Chondrocyte (in vitro differentiated cells): ENCODE data around the gene LGMN. TPM values are rescaled to one million over a fixed set of nuclear protein-coding genes. Genes with fewer than 3 reads are reported as not detected.

Source experiments
- DNase-seq: peaks from one replicate; pipeline ENCODE4 v3.0.0; 2021; ENCODE audit warnings: mixed read lengths, low spot score
- H3K27ac Mint-ChIP-seq: one replicate; pipeline ENCODE4 v1.8.0; 2021; ENCODE audit warnings: mild to moderate bottlenecking, moderate library complexity, mixed read lengths; ENCODE audit not compliant: unreplicated experiment
- H3K27me3 Mint-ChIP-seq: 2 replicates; pipeline ENCODE4 v1.8.0; 2021; ENCODE audit warnings: low read depth, mixed read lengths
- H3K36me3 Mint-ChIP-seq: 2 replicates; pipeline ENCODE4 v1.8.0; 2021; ENCODE audit warnings: low read depth, mixed read lengths
- H3K4me1 Mint-ChIP-seq: 2 replicates; pipeline ENCODE4 v1.8.0; 2021; ENCODE audit warnings: low read depth, mild to moderate bottlenecking, mixed read lengths
- H3K4me3 Mint-ChIP-seq: one replicate; pipeline ENCODE4 v1.8.0; 2021; ENCODE audit warnings: mild to moderate bottlenecking, moderate library complexity, mixed read lengths; ENCODE audit not compliant: unreplicated experiment
- H3K9me3 Mint-ChIP-seq: 2 replicates; pipeline ENCODE4 v1.8.0; 2021; ENCODE audit warnings: low read depth, mixed read lengths
- CTCF ChIP-seq: fragments of 200-600 bp; sonication (generic); IDR thresholded peaks from 2 replicates; pipeline ENCODE4 v1.5.0; 2021; ENCODE audit warnings: antibody characterized with exemption, mild to moderate bottlenecking, moderate library complexity
- total RNA-seq: library from RNA; stranded (reverse); gene quantifications from 3 replicates; pipeline ENCODE4 v1.2.1, GENCODE V29; 2021

Gene LGMN
- total RNA-seq, 1 donor from 2014 or later, result 134 TPM

DNA sequence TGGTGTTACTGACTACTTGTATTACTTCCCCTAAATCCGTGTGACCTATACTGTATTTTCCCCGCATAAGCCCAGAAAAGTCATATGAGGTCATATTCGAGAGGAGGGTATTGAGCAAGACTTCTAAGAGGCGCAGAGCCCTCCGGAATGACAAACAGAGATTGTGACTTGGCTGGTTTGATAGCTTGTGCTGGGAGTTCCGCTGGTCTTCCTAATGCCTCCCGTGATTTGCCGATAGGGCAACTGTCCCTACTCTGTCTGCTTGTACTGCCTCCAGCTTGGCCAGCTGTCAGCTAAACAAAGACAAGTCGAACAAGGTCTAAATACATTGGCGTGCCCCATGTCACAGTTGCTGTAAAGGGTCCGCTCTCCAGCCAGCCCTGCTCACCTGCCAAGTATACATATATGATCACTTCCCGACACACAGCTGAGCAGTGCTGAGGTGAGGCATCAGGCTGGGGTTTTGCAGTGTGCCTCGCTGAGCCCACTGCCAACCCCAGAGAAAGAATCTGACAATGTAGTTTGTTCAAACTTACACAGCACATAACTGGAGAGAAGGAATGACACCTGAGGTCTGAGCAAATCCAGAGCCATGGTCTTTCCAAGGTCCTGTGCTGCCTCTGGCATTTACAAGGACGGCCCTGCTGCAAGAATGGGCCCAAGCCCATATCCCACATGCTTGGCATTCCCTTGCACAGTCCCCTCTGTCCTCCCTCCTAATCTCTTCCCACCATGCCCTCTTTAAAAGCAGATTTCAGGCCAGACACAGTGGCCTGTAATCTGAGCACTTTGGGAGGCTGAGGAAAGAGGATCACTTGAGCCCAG lies 23.7 kb downstream of the LGMN start:
- Mint-ChIP-seq H3K4me3 (no peak overlapping the region), H3K36me3 (peaks cover 16% of the 10 kb centered on the region), H3K27ac (no peak overlapping the region), H3K4me1 (peaks cover 15% of the 10 kb centered on the region), H3K9me3 (no peaks in the 10 kb centered on the region), H3K27me3 (no peaks in the 10 kb centered on the region)
- no peak for DNase-seq
- no peak for TF ChIP-seq CTCF

GRCh38 chr14:92719890-92720323 lies 28.5 kb downstream of the LGMN start:
- no peak overlapping the region for H3K4me3 Mint-ChIP-seq
- peaks cover 11% of the 10 kb centered on the region for H3K4me1 Mint-ChIP-seq
- H3K9me3 Mint-ChIP-seq, result no peaks in the 10 kb centered on the region
- no peaks in the 10 kb centered on the region for H3K27me3 Mint-ChIP-seq
- H3K27ac Mint-ChIP-seq, result peak overlapping the region; percentile 80
- H3K36me3 Mint-ChIP-seq, result peaks cover 11% of the 10 kb centered on the region
- no peak for TF ChIP-seq CTCF
- DNase-seq, result no peak

DNA sequence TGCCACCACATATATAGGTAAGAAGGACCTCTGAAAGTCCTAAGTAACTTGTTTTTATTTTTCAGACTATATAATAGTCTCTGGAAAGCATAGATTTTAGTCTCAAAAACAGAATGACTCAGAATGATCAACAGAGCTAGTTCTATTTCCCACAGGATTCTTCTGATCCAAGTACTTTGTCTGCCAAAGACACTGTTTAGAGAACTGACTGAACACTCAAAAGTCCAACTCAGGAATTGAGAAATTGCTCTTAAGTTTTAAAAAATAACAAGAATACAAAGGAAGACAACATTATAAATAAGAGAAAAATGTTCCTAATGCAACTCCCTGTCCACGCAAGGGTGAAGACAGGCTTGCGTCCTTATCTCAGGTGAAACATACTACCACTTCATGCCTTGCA lies 29.0 kb downstream of the LGMN start:
- no peak overlapping the region for H3K4me3 Mint-ChIP-seq
- H3K4me1 Mint-ChIP-seq, result peaks cover 11% of the 10 kb centered on the region
- no peak for TF ChIP-seq CTCF
- H3K36me3 Mint-ChIP-seq, result peaks cover 10% of the 10 kb centered on the region
- H3K9me3 Mint-ChIP-seq, result no peaks in the 10 kb centered on the region
- no peak for DNase-seq
- H3K27me3 Mint-ChIP-seq, result no peaks in the 10 kb centered on the region
- peak overlapping the region; percentile 80 for H3K27ac Mint-ChIP-seq

GRCh38 chr14:92718664-92719063 lies 29.8 kb downstream of the LGMN start:
- no peaks in the 10 kb centered on the region for H3K27me3 Mint-ChIP-seq
- no peak overlapping the region for H3K4me3 Mint-ChIP-seq
- H3K9me3 Mint-ChIP-seq, result no peaks in the 10 kb centered on the region
- peaks cover 11% of the 10 kb centered on the region for H3K4me1 Mint-ChIP-seq
- no peak for TF ChIP-seq CTCF
- peaks cover 10% of the 10 kb centered on the region for H3K36me3 Mint-ChIP-seq
- no peak overlapping the region for H3K27ac Mint-ChIP-seq
- DNase-seq, result no peak

- H3K36me3 Mint-ChIP-seq, result peaks cover 7% of the 10 kb centered on the region
- no peaks in the 10 kb centered on the region for H3K27me3 Mint-ChIP-seq
- no peak for DNase-seq
- no peaks in the 10 kb centered on the region for H3K9me3 Mint-ChIP-seq
- peaks cover 11% of the 10 kb centered on the region for H3K4me1 Mint-ChIP-seq
- H3K27ac Mint-ChIP-seq, result no peak overlapping the region
- TF ChIP-seq CTCF, result no peak
- H3K4me3 Mint-ChIP-seq, result no peak overlapping the region
Observed at GRCh38 chr14:92717571-92718042, 30.8 kb downstream of the LGMN start.
